Stimulated activated CD8-positive, alpha-beta memory T cell treated with anti-CD3 and anti-CD28 coated beads, Interleukin-15, amount 100 ng/mL, for 48 hours (primary cell): Measurements from ENCODE around the gene HAND1.
A peak's percentile ranks its signal among the peaks of the same experiment; 100 is the strongest.

Experiments used
- DNase-seq, 2 donors: peaks; one replicate each; pipeline ENCODE4 v3.0.0-alpha.2; 2020; ENCODE audit warnings: low read depth in 2 of 2

Gene HAND1

GRCh38 chr5:154459015-154459414 lies 19.0 kb downstream of the HAND1 start:
- DNase-seq: no peak

GRCh38 chr5:154456540-154456939 lies 21.5 kb downstream of the HAND1 start:
- no peak for DNase-seq

GRCh38 chr5:154455585-154455984 lies 22.4 kb downstream of the HAND1 start:
- DNase-seq: no peak

- DNase-seq: no peak
Measured at GRCh38 chr5:154451957-154452356, 26.1 kb downstream of the HAND1 start.

GRCh38 chr5:154449786-154450185 lies 28.2 kb downstream of the HAND1 start:
- DNase-seq: no peak

GRCh38 chr5:154447089-154447725 lies 30.8 kb downstream of the HAND1 start:
- DNase-seq: no peak

GRCh38 chr5:154446195-154447088 lies 31.6 kb downstream of the HAND1 start:
- peak in 1 of 2 donors; percentile 11 for DNase-seq

GRCh38 chr5:154445422-154446194 lies 32.4 kb downstream of the HAND1 start, which contains the start of gene SAP30L:
TSS of gene SAP30L (plus strand) at chr5:154445997. CDS start at chr5:154446605, 608 bp downstream.
- peak; percentile 90 to 93 for DNase-seq

- no peak for DNase-seq
Measured at GRCh38 chr5:154444556-154445421, 33.2 kb downstream of the HAND1 start.

- DNase-seq: no peak
Measured at GRCh38 chr5:154442801-154443200, 35.2 kb downstream of the HAND1 start.

- DNase-seq: no peak
Measured at GRCh38 chr5:154440540-154440939, 37.5 kb downstream of the HAND1 start.

- no peak for DNase-seq
Measured at GRCh38 chr5:154437281-154437965, 40.6 kb downstream of the HAND1 start.

GRCh38 chr5:154435226-154435625 lies 42.8 kb downstream of the HAND1 start:
- no peak for DNase-seq

- DNase-seq: no peak
Measured at GRCh38 chr5:154430961-154431630, 46.9 kb downstream of the HAND1 start.

- no peak for DNase-seq
Measured at GRCh38 chr5:154430466-154430865, 47.6 kb downstream of the HAND1 start.

GRCh38 chr5:154429341-154429740 lies 48.7 kb downstream of the HAND1 start:
- no peak for DNase-seq

GRCh38 chr5:154428208-154428607 lies 49.8 kb downstream of the HAND1 start:
- DNase-seq: no peak
